Ureter (tissue), 1 donor: ENCODE measurements around the gene MAFF. TPM values are rescaled to one million over a fixed set of nuclear protein-coding genes. Genes with fewer than 3 reads are reported as not detected.
A peak's percentile ranks its signal among the peaks of the same experiment; 100 is the strongest.
"Not testable (repeated sequence)": the region's sequence is repeated elsewhere in the genome, so short reads cannot be mapped to it uniquely, and the experiment has no call there.

Experiments used
- DNase-seq: peaks from one replicate; pipeline ENCODE4 v3.0.0-alpha.2; 2020; ENCODE audit warnings: low spot score
- total RNA-seq: library from RNA; stranded (reverse); gene quantifications from one replicate; pipeline ENCODE4 v1.2.4, GENCODE V29; 2023
- donor health status: DM: yes; HTN: yes; CAD: no.

Gene MAFF
- total RNA-seq, 1 donor from 2014 or later: 27.0 TPM

- DNase-seq: no peak
Observed at GRCh38 chr22:38223289-38223960, 21.6 kb downstream of the MAFF start.

GRCh38 chr22:38226853-38227649 is 25.3 kb downstream of the MAFF start:
- DNase-seq: no peak

DNA sequence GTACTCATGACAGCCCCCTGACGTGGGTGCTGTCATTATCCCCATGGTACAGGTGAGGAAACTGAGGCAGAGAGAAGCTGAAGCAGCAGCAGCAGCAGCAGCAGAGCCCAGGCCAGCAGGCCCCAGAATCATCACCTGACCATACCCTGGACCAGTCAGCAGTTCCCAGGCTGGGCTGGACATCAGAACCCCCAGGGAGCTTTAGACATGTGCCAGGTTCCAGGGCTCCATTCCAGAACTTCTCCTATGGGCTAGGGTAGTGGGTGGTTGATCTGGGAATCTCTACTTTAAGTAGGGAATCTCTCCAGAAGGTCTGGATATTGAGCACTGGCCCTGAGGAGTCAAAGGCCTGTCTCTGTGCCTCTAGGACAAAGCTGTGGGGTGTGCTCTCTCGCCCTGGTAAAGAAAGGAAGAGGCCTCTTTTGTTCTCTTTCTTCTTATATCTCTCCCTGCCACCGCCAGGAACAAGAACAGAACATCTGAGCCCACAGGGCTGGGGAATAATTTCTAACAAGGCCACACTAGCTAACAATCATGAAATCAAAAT is 26.6 kb downstream of the MAFF start:
- DNase-seq: no peak

- DNase-seq: peak; percentile 78
Observed at GRCh38 chr22:38228873-38229740, 27.3 kb downstream of the MAFF start.

- DNase-seq: peak; percentile 79
Observed at GRCh38 chr22:38230108-38230825, 28.5 kb downstream of the MAFF start.

DNA sequence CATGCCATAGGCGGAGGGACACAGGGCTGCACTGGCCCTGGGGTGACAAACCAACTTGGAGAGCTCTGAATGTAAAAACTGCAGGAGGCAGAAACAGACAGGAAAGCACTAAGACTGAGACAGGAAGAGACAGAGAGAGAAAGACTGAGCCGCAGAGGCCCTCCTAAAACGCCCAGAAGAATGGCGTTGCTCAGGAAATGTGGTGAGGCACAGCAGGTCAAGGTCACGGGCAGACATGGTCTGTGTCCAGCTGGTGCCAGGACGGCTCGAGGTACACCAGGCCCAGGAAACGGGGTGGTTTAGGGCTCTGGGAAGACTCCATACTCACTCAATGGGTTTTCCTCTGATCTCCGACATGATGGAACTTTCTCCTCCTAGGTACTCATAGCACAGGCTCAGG is 29.1 kb downstream of the MAFF start:
- no peak for DNase-seq

DNA sequence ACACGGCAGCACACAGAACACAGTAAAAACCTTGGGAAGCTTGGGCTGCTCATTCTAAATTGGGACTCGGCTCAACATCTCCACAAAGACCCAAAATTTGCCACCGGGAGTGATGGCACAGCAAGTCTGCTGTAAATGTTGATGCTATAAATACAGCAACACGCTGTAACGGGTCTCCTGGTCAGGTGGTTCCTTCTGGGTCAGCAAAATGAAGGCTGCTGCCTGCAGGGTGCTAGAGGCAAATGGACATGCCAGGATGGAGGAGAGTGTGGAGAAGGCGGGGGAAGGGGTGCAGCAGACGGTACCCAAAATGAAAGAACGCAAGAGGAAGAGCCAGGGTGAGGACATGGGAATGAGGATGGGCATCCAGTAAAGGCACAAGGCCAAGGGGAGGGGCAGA is 30.4 kb downstream of the MAFF start:
- no peak for DNase-seq

- DNase-seq: no peak
Observed at GRCh38 chr22:38233427-38233826, 31.6 kb downstream of the MAFF start.

DNA sequence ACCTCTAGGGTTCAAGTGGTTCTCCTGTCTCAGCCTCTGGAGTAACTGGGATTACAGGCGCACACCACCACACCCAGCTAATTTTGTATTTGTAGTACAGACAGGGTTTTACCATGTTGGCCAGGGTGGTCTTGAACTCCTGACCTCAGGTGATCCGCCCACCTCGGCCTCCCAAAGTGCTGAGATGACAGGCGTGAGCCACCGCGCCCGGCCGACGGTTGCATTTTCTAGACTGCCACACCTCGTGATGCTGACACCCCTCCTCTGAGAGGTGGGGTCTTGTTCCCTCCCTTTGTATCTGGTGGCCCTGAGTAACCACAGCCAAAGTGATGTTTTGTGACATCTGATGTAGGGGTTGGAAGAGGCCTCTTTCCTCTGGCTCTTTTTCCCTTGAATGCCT is 32.1 kb downstream of the MAFF start:
- DNase-seq: not testable (repeated sequence)

DNA sequence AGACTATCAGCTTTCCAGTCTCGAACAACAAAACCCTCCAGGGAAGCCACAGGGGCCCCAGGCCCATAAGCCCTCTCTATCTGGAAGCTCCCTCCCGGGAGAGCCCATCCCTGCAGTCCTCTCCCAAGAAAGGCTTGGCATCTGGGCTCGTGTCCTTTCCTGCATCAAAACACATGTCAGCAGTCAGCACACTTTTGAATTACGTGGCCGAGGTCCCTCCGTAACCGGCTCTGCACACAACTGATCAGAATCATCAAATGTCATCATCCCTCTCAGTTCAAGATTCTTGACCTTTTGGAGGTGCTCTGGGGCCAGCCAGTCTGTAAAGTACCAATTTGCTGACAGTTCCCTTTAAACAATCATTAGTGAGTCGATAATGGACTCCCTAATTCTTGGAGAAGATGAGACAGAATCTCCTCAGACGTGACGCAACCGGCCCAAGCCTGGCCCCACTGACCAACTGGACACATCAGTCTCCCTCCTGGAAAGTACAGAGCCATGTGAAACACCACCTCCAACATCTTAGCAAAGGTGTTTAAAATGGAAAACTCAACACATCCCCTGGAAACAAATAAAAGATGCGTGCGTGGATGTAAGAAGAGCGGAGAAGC is 33.6 kb downstream of the MAFF start:
- no peak for DNase-seq

DNA sequence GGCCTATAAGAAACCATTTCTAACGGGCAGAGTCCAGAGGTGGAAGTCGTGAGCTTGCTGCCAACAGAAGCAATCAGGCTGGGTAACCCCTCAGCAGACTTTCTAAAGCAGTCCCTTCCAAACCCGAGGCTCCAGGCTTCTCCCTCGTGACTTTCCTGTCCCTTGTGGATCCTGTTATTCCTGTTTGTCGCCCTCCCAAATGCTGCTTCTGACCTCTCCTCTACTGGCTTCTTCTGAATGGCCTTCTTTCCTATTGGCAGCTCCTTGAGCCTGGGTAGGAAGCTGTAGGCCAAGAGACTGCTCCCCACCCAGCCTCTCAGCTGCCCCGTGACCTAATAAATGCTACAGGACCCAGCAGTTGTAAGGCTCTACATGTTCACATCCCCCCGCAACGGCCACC is 35.0 kb downstream of the MAFF start:
- peak; percentile 86 for DNase-seq

GRCh38 chr22:38238519-38239071 is 36.8 kb downstream of the MAFF start:
- no peak for DNase-seq

DNA sequence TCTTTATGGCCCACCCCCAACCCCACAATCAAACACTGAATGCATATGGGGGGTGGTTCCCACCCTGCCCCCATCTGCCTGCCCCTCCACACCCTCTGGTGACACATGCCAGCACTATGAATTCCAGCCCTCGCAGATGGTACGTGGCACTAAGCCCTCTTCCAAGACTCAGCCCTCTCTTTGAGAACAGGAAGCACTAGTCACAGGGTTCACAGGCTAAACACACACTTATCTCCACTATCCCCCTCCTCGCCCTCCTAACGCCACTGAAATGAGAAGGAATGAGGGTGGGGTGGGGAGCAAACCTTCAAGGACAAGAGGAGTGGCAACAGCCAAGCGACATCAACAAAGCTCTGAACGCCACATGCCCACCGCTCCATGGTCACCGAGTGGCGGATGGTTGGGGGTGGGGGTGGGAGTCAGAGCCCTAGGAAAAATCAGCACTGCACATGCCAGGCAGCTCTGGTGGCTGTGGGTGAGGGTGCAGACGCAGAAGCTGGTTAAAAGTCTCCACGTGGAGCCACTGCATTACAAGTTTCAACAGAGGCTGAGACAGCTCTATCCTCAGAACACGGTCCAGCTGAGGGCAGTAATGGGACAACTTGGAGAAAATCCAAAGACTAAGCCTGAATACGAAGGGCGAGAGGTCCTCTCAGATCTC is 37.4 kb downstream of the MAFF start:
- DNase-seq: peak; percentile 78

DNA sequence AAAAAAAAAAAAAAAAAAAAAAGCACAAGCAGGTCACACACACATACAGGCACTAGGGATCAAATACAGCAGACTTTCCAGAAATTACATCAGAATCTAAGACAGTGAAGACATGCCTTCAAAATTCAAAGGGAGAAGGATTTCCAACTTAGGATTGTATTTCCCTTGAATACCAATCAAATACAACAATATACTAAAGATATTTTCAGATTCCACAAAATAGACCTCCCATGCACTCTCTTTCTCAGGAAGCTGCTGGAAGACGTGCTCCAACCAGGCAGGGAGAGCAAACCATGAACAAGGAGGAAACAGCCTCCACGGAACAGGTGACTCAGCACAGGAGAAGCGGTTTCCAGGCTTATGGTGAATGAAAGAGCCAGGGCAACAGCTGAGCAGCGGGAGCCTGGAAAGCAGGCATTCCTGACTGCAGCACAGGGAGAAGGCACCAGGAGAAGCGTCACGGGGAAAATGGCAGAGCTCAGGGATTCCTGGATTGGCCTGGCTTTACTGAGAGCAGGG is 39.0 kb downstream of the MAFF start:
- no peak for DNase-seq

- DNase-seq: peak; percentile 71
Observed at GRCh38 chr22:38243007-38243765, 41.4 kb downstream of the MAFF start.

DNA sequence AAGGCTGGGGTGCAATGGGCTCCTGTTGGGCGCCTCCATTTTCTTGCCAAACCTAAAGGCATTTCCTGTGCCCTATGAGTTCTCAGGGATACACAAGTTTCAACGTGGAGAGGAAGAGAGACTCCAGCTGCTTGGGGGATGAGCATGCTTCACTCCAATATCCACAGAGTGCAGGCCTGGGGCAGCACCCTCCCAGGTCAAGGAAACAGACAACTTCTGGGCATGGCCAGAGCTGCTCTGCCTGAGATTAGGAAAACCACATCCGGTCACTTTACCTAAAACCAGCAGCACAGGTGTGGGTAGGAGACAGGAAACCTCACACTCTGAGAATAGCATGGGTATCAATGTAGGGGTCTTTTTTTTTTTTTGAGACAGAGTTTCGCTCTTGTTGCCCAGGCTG is 42.3 kb downstream of the MAFF start:
- no peak for DNase-seq

GRCh38 chr22:38246046-38246658 is 44.4 kb downstream of the MAFF start:
- no peak for DNase-seq

DNA sequence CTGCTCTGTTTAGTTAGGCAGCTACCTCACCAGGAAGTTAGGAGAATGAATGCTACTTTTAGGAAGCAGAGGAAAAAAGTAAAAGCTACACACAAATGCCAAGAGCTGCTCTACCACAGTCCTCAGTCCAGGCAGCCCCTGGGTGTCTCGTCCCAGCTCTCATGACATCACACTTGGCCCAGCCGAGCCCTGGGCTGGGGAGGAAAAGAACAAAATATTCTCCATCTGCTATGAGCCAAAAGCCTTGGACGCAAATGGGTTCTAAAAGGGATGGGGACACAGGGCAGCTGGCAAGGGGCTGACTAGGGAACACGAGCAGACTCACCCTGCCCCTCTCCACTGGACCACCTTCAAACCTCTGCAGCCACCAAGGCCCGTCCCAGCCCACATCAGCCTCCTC is 44.9 kb downstream of the MAFF start:
- no peak for DNase-seq

GRCh38 chr22:38247713-38248112 is 45.9 kb downstream of the MAFF start:
- DNase-seq: no peak
